ENCODE data around the gene TRAF7. TPM values are rescaled to one million over a fixed set of nuclear protein-coding genes. Genes with fewer than 3 reads are reported as not detected.

The TRAF7 gene
- total and polyA plus RNA-seq, 2 of the 13 experiments (the other 11 are each of a cell fraction or from before 2014, with no cell fraction given) = 47.9 to 65.6 TPM

- TF ChIP-seq ASH2L (IDR thresholded peaks at IDR 0.05; ENCODE audit: insufficient read length, low read depth, low read length) (peak; percentile 63), MIER3 (CRISPR knock-in tag; IDR thresholded peaks at IDR 0.05; ENCODE audit: borderline replicate concordance) (peak; percentile 75; the same call in 1 of the 2 replicates), RXRA (CRISPR knock-in tag; IDR thresholded peaks at IDR 0.05) (peak; percentile 99), AKAP8 (CRISPR knock-in tag; IDR thresholded peaks at IDR 0.05) (peak; percentile 93; the same call in 1 of the 2 replicates), BRD4 (CRISPR knock-in tag; IDR thresholded peaks at IDR 0.05) (peak; percentile 78; the same call in 1 of the 2 replicates), ZNF296 (CRISPR knock-in tag; conservative IDR thresholded peaks at IDR 0.05) (no peak), MLX (CRISPR knock-in tag; IDR thresholded peaks at IDR 0.05) (peak; percentile 69; the same call in 1 of the 2 replicates), UBTF (CRISPR knock-in tag; IDR thresholded peaks at IDR 0.05) (peak; percentile 81), MEIS2 (CRISPR knock-in tag; IDR thresholded peaks at IDR 0.05) (peak; percentile 86; the same call in 1 of the 2 replicates), LCORL (IDR thresholded peaks at IDR 0.05) (no peak), LCORL (CRISPR knock-in tag; IDR thresholded peaks at IDR 0.05) (peak; percentile 93), TFDP2 (CRISPR knock-in tag; IDR thresholded peaks at IDR 0.05) (peak; percentile 35; the same call in 1 of the 2 replicates), ZNF501 (CRISPR knock-in tag; IDR thresholded peaks at IDR 0.05) (peak; percentile 37; the same call in 1 of the 2 replicates), DPF2 (CRISPR knock-in tag; IDR thresholded peaks at IDR 0.05; ENCODE audit: borderline replicate concordance, low read depth) (peak; percentile 80; the same call in 1 of the 2 replicates), BCL6 (CRISPR knock-in tag; IDR thresholded peaks at IDR 0.05) (peak; percentile 92), ZBTB8A (CRISPR knock-in tag; IDR thresholded peaks at IDR 0.05; ENCODE audit: borderline replicate concordance, low read depth) (no peak), THRA (CRISPR knock-in tag; IDR thresholded peaks at IDR 0.05; ENCODE audit: borderline replicate concordance) (peak; percentile 97), MED13 (CRISPR knock-in tag; IDR thresholded peaks at IDR 0.05) (no peak), MED1 (CRISPR knock-in tag; IDR thresholded peaks at IDR 0.05) (peak; percentile 90)
- TF ChIP-seq, protein P1, sequence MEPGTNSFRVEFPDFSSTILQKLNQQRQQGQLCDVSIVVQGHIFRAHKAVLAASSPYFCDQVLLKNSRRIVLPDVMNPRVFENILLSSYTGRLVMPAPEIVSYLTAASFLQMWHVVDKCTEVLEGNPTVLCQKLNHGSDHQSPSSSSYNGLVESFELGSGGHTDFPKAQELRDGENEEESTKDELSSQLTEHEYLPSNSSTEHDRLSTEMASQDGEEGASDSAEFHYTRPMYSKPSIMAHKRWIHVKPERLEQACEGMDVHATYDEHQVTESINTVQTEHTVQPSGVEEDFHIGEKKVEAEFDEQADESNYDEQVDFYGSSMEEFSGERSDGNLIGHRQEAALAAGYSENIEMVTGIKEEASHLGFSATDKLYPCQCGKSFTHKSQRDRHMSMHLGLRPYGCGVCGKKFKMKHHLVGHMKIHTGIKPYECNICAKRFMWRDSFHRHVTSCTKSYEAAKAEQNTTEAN (CRISPR knock-in tag; conservative IDR thresholded peaks at IDR 0.05) = 0 out of 2 replicates have a peak, but pooled peaks have one; percentile 38
- TF ChIP-seq, protein P2, sequence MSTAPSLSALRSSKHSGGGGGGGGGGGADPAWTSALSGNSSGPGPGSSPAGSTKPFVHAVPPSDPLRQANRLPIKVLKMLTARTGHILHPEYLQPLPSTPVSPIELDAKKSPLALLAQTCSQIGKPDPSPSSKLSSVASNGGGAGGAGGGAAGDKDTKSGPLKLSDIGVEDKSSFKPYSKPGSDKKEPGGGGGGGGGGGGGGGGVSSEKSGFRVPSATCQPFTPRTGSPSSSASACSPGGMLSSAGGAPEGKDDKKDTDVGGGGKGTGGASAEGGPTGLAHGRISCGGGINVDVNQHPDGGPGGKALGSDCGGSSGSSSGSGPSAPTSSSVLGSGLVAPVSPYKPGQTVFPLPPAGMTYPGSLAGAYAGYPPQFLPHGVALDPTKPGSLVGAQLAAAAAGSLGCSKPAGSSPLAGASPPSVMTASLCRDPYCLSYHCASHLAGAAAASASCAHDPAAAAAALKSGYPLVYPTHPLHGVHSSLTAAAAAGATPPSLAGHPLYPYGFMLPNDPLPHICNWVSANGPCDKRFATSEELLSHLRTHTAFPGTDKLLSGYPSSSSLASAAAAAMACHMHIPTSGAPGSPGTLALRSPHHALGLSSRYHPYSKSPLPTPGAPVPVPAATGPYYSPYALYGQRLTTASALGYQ (CRISPR knock-in tag; IDR thresholded peaks at IDR 0.05) = peak; percentile 73; the same call in 1 of the 2 replicates
Observed at GRCh38 chr16:2157480-2158261, 2.1 kb downstream of the TRAF7 start (continued).
